Measurements from ENCODE around the gene TMEM82. TPM values are rescaled to one million over a fixed set of nuclear protein-coding genes. Genes with fewer than 3 reads are reported as not detected.

The TMEM82 gene
- total and polyA plus RNA-seq, 9 donors = 0.17 to 1.4 TPM; not detected in 7

DNA sequence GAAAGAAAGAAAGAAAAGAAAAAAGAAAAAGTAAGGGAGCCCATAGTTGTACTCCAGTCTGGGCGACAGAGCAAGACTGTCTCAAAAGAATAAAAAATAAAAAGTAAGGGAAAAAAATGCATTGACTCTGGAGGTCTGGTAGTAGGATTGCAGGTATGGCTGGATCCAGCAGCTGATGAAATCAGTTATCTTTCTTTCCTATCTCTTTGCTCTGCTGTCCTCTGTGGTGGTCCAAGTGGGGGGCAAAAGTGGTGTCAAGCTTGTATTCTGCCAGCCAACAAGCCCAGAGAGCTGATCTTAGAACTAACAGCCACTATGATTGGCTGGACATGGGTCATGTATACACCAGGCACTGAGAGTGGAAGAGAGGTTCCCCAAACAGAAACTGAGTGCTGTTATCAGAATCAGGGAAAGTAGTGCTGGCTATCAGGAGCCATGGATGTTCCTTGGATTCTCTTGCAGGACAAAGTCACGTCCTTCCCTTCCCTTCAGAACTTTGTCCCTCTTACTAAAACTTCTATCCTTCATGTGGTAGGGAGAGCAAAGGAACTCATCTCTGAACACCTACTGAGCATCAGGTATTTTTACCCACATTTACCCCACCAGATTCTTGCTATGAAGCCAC, 12.8 kb downstream of the TMEM82 start:
- Histone ChIP-seq H3K4me3 (ENCODE audit: low read length) (no peak overlapping the region), H3K36me3 (ENCODE audit: control insufficient read depth, insufficient read depth, low read length) (no peaks in the 10 kb centered on the region), H3K27ac (ENCODE audit: low read length) (no peak overlapping the region), H3K27me3 (ENCODE audit: control insufficient read depth, insufficient read depth, low read length) (peaks cover 27% of the 10 kb centered on the region), H3K4me1 (ENCODE audit: control insufficient read depth, insufficient read depth, low read length) (peaks cover 37% of the 10 kb centered on the region), H3K9me3 (replicated peaks; ENCODE audit: control insufficient read depth, low read depth, low read length) (no peaks in the 10 kb centered on the region)
- no peak for DNase-seq
- WGBS (ENCODE audit: insufficient coverage) = 86% methylated on average over 1 of the region's 2 CpGs

DNA sequence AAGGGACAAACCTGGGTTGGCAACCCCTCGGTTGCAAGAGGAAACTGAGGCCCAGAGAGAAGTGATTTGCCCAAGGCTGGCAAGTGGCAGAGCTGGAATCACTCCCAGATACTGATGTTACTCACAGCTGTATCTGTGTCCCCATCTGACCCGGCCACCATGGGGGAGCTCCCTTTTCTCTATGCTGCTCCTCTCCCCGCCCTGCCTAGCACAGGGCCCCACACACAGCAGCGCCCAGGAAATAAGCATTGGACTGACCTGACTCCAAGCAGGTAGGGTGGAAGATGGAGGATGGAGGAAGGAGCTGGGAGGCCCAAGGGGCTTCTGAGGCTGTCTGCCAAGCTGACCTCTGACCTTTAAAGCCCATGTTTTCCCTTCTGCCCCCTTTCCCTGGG, 13.3 kb downstream of the TMEM82 start:
- no peaks in the 10 kb centered on the region for H3K36me3 ChIP-seq (ENCODE audit: control insufficient read depth, insufficient read depth, low read length)
- H3K27me3 ChIP-seq (ENCODE audit: control insufficient read depth, insufficient read depth, low read length) = peaks cover 30% of the 10 kb centered on the region
- no peak for DNase-seq
- H3K4me1 ChIP-seq (ENCODE audit: control insufficient read depth, insufficient read depth, low read length) = peaks cover 40% of the 10 kb centered on the region
- H3K4me3 ChIP-seq (ENCODE audit: low read length) = no peak overlapping the region
- WGBS (ENCODE audit: insufficient coverage) = 56% methylated on average over 1 of the region's 4 CpGs
- H3K9me3 ChIP-seq (replicated peaks; ENCODE audit: control insufficient read depth, low read depth, low read length) = no peaks in the 10 kb centered on the region
- H3K27ac ChIP-seq (ENCODE audit: low read length) = no peak overlapping the region

- H3K36me3 ChIP-seq (ENCODE audit: control insufficient read depth, insufficient read depth, low read length) = no peaks in the 10 kb centered on the region
- 37% methylated on average over 16 of the region's 21 CpGs for WGBS (ENCODE audit: insufficient coverage)
- no peak for DNase-seq
- H3K4me3 ChIP-seq (ENCODE audit: low read length) = no peak overlapping the region
- H3K9me3 ChIP-seq (replicated peaks; ENCODE audit: control insufficient read depth, low read depth, low read length) = no peaks in the 10 kb centered on the region
- peaks cover 47% of the 10 kb centered on the region for H3K4me1 ChIP-seq (ENCODE audit: control insufficient read depth, insufficient read depth, low read length)
- no peak overlapping the region for H3K27ac ChIP-seq (ENCODE audit: low read length)
- H3K27me3 ChIP-seq (ENCODE audit: control insufficient read depth, insufficient read depth, low read length) = peaks cover 32% of the 10 kb centered on the region
Observed at GRCh38 chr1:15756143-15757015, 14.1 kb downstream of the TMEM82 start.

GRCh38 chr1:15757016-15757543, 14.8 kb downstream of the TMEM82 start:
- no peak for DNase-seq
- no peak overlapping the region for H3K4me3 ChIP-seq (ENCODE audit: low read length)
- H3K9me3 ChIP-seq (replicated peaks; ENCODE audit: control insufficient read depth, low read depth, low read length) = no peaks in the 10 kb centered on the region
- peaks cover 47% of the 10 kb centered on the region for H3K4me1 ChIP-seq (ENCODE audit: control insufficient read depth, insufficient read depth, low read length)
- WGBS (ENCODE audit: insufficient coverage) = 56% methylated on average over 6 of the region's 9 CpGs
- H3K36me3 ChIP-seq (ENCODE audit: control insufficient read depth, insufficient read depth, low read length) = no peaks in the 10 kb centered on the region
- no peak overlapping the region for H3K27ac ChIP-seq (ENCODE audit: low read length)
- peaks cover 32% of the 10 kb centered on the region for H3K27me3 ChIP-seq (ENCODE audit: control insufficient read depth, insufficient read depth, low read length)

DNA sequence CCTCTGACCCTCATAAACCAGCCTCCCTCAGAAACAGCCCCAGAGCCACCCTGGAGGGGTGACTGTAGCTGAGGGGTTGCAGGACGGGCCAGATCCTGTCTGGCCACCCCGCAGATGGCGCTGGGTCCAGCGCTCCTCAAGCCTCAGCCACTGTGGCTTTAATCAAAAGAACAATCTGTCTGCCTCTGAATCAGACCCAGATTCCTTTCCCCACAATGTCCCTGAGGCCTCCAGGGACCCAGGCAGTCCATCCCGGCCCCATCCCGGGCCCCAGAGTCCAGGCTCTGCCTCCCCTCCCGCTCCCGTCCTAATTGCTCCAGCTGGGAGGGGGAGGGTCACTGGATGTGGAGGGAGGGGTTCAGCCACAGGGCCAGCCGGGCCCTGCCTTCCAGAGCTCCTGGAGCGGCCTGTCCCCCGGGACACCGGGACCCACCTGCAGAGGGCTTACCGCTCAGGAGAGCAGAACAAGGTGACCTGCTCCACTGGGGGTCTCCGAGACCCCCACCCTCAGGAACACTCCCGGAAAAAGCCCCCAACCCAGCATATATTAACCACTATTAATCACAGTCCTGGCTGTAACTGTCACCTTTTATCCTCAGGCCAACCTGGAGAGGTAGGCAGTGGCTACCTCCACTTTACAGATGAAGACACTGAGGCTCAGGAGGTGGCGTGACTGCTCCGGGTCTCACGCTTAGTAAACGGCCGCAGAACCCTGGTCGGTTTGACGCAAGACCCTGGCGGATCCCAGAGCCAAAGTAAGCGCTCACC, 15.5 kb downstream of the TMEM82 start:
- H3K4me1 ChIP-seq (ENCODE audit: control insufficient read depth, insufficient read depth, low read length) = peaks cover 47% of the 10 kb centered on the region
- peak; percentile 54 for DNase-seq
- 9% methylated on average over 16 of the region's 24 CpGs for WGBS (ENCODE audit: insufficient coverage)
- no peak overlapping the region for H3K27ac ChIP-seq (ENCODE audit: low read length)
- H3K9me3 ChIP-seq (replicated peaks; ENCODE audit: control insufficient read depth, low read depth, low read length) = no peaks in the 10 kb centered on the region
- H3K27me3 ChIP-seq (ENCODE audit: control insufficient read depth, insufficient read depth, low read length) = peaks cover 32% of the 10 kb centered on the region
- H3K4me3 ChIP-seq (ENCODE audit: low read length) = peak overlapping the region; percentile 19
- no peaks in the 10 kb centered on the region for H3K36me3 ChIP-seq (ENCODE audit: control insufficient read depth, insufficient read depth, low read length)

GRCh38 chr1:15758343-15758931, 16.1 kb downstream of the TMEM82 start, which contains the start of gene FBLIM1:
Gene FBLIM1 (plus strand): TSS chr1:15758795. CDS start chr1:15764984, 6,189 bp downstream.
- no peaks in the 10 kb centered on the region for H3K36me3 ChIP-seq (ENCODE audit: control insufficient read depth, insufficient read depth, low read length)
- peaks cover 32% of the 10 kb centered on the region for H3K27me3 ChIP-seq (ENCODE audit: control insufficient read depth, insufficient read depth, low read length)
- no peaks in the 10 kb centered on the region for H3K9me3 ChIP-seq (replicated peaks; ENCODE audit: control insufficient read depth, low read depth, low read length)
- WGBS (ENCODE audit: insufficient coverage) = under 1% methylated on average over 26 of the region's 58 CpGs
- H3K27ac ChIP-seq (ENCODE audit: low read length) = peak within 1 kb of the TSS; percentile 78
- peak within 1 kb of the TSS; percentile 64 for H3K4me3 ChIP-seq (ENCODE audit: low read length)
- peaks cover 47% of the 10 kb centered on the region for H3K4me1 ChIP-seq (ENCODE audit: control insufficient read depth, insufficient read depth, low read length)
- DNase-seq = no peak

DNA sequence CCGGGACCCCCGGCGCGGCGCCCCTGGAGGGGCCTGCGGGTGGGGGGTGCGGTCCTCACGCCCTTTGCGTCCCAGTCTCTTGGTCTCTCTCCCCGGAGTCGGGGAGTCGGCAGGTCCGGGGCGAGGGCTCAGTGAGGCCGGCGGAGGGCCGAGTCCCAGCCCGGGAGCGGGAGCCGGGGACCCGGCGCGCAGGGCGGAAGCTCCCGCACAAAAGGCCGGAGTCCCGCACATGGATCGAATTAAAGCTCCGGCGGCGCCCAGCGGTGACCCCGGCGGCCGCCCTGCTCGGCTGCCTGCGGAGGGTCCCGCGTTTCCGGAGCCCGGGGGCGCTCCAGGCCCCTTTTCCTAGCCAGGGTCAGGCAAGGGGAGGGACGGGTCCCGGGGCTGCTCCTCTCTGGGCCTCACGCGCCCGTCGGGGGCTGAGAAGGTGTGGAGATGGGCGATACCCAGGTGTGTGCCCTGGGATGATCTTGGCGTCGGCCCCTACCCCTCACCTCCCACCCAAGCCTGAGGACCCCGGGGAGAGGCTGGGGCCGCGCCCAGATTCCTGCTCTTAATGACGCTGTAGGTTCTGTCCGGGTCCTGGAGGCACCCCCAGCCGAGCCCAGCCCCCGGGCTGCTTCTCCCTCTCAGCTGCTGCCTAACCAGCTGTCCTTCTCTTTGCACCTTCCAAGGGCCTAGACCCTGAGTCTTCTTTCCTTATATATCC, 16.8 kb downstream of the TMEM82 start:
- Histone ChIP-seq H3K27ac (ENCODE audit: low read length) (peak overlapping the region; percentile 78), H3K36me3 (ENCODE audit: control insufficient read depth, insufficient read depth, low read length) (no peaks in the 10 kb centered on the region), H3K4me3 (ENCODE audit: low read length) (peak overlapping the region; percentile 64), H3K27me3 (ENCODE audit: control insufficient read depth, insufficient read depth, low read length) (peaks cover 32% of the 10 kb centered on the region), H3K4me1 (ENCODE audit: control insufficient read depth, insufficient read depth, low read length) (peaks cover 47% of the 10 kb centered on the region), H3K9me3 (replicated peaks; ENCODE audit: control insufficient read depth, low read depth, low read length) (no peaks in the 10 kb centered on the region)
- peak; percentile 60 for DNase-seq
- WGBS (ENCODE audit: insufficient coverage) = under 1% methylated on average over 51 of the region's 58 CpGs

DNA sequence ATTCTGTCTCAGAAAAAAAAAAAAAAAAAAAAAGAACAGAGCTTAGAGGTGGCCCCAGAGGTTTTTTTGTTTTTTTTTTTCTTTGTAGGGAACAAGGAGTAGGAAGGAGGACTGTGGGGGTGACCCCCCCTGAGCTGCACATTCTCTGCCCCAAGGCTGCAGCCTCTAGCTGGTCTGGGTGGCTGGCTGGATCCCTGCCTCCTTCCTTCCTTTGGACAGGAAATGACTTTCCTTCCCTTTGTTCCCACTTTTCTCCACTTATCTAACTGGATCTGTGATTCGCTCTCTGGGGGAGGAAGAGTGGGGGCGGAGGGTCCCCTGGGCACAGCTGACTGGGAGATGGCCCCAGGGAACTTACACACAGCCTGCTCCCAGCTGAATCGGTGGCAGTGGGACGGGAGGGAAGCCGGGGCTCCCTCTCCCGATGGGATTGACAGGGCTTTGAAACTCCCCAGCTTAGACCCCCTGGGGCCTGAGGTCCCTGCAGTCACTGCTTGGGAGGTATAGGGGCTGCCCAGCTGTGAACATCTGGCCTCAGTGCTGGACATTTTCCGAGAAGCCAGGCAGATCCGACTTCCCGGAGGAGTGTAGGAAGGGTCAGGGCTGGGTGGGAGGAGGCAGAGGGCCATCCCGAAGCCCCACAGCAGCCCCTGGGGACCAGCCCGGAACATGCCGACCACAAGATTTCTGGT, 18.4 kb downstream of the TMEM82 start:
- peaks cover 49% of the 10 kb centered on the region for H3K4me1 ChIP-seq (ENCODE audit: control insufficient read depth, insufficient read depth, low read length)
- peaks cover 32% of the 10 kb centered on the region for H3K27me3 ChIP-seq (ENCODE audit: control insufficient read depth, insufficient read depth, low read length)
- 12% methylated on average over 8 of the region's 12 CpGs for WGBS (ENCODE audit: insufficient coverage)
- H3K36me3 ChIP-seq (ENCODE audit: control insufficient read depth, insufficient read depth, low read length) = peaks cover 7% of the 10 kb centered on the region
- H3K27ac ChIP-seq (ENCODE audit: low read length) = peak overlapping the region; percentile 75
- peak; percentile 55 for DNase-seq
- no peaks in the 10 kb centered on the region for H3K9me3 ChIP-seq (replicated peaks; ENCODE audit: control insufficient read depth, low read depth, low read length)
- H3K4me3 ChIP-seq (ENCODE audit: low read length) = no peak overlapping the region
